GM12875 (cell line): Measurements from ENCODE around the gene TRIM41.

Experiments used
- H3K4me3 ChIP-seq: one replicate; pipeline ENCODE4 v1.5.1; 2011; ENCODE audit warnings: low read depth, low read length, control low read depth
- CTCF ChIP-seq: IDR thresholded peaks from 2 replicates; pipeline ENCODE4 v1.5.1; 2011; ENCODE audit warnings: low read depth, mild to moderate bottlenecking, control low read depth, inconsistent platforms, low read length, moderate library complexity, borderline replicate concordance; ENCODE audit not compliant: insufficient read depth

The TRIM41 gene

GRCh38 chr5:181221105-181221791, 1.8 kb upstream of the TRIM41 start:
- H3K4me3 ChIP-seq = peak overlapping the region; percentile 18
- TF ChIP-seq CTCF = no peak

- TF ChIP-seq CTCF = no peak
- H3K4me3 ChIP-seq = peak overlapping the region; percentile 70
Measured at GRCh38 chr5:181221792-181222629, 1.1 kb upstream of the TRIM41 start.

GRCh38 chr5:181222630-181223057, 437 bp upstream of the TRIM41 start:
- peak overlapping the region; percentile 70 for H3K4me3 ChIP-seq
- no peak for TF ChIP-seq CTCF

GRCh38 chr5:181223729-181224389, 778 bp downstream of the TRIM41 start:
- no peak for TF ChIP-seq CTCF
- H3K4me3 ChIP-seq = peak overlapping the region; percentile 70

- H3K4me3 ChIP-seq = peak overlapping the region; percentile 70
Measured at GRCh38 chr5:181224390-181225229, 1.5 kb downstream of the TRIM41 start.

GRCh38 chr5:181229996-181230395, 6.9 kb downstream of the TRIM41 start:
- no peak for TF ChIP-seq CTCF
- H3K4me3 ChIP-seq = no peak overlapping the region

More at GRCh38 chr5:181224390-181225229, 1.5 kb downstream of the TRIM41 start:
- no peak for TF ChIP-seq CTCF
